Gastroesophageal sphincter (tissue), 4 donors: Measurements from ENCODE around the gene GPD1L. TPM values are rescaled to one million over a fixed set of nuclear protein-coding genes. Genes with fewer than 3 reads are reported as not detected.

Experiments used
- ATAC-seq: fragments of 150-250 bp; one replicate; pipeline ENCODE4 v1.9.1; 2016; ENCODE audit warnings: mild to moderate bottlenecking, moderate library complexity
- H3K27ac ChIP-seq, 4 donors: fragments of 200-600 bp; sonication (generic) in 3 of 4; 1 replicate in 3 of 4; 2 replicates in 1 of 4; pipeline ENCODE4 v1.5.1; 2016 to 2019
- H3K27me3 ChIP-seq: fragments of 200-600 bp; sonication (generic); one replicate; pipeline ENCODE4 v1.5.1; 2019
- H3K36me3 ChIP-seq, 2 donors: fragments of 200-600 bp; sonication (generic); one replicate each; pipeline ENCODE4 v1.5.1; 2019; ENCODE audit warnings: control low read depth in 1 of 2
- H3K4me1 ChIP-seq, 3 donors: fragments of 200-600 bp; sonication (generic); 1 replicate in 2 of 3; 2 replicates in 1 of 3; pipeline ENCODE4 v1.5.1; 2016 to 2019; ENCODE audit warnings: control low read depth in 2 of 3
- H3K4me3 ChIP-seq, 2 donors: fragments of 200-600 bp; sonication (generic); one replicate each; pipeline ENCODE4 v1.5.1; 2019; ENCODE audit warnings: mild to moderate bottlenecking in 1 of 2, moderate library complexity in 1 of 2
- H3K9me3 ChIP-seq, 3 donors: fragments of 200-600 bp; sonication (generic); one replicate each; pipeline ENCODE4 v1.5.1; 2017 to 2019; ENCODE audit warnings: control low read depth in 2 of 3
- CTCF ChIP-seq, 4 experiments: fragments of 200-600 bp in 2 of 4; fragments of 450-650 bp in 2 of 4; sonication (generic) in 1 of 4; IDR thresholded peaks; one replicate each; pipeline ENCODE4 v1.5.1; 2017 to 2019; ENCODE audit warnings: antibody characterized with exemption in 4 of 4, mild to moderate bottlenecking in 2 of 4, moderate library complexity in 2 of 4
- EP300 ChIP-seq: sonication (generic); formaldehyde crosslinking; IDR thresholded peaks from one replicate; pipeline ENCODE4 v1.6.1; 2017; ENCODE audit warnings: antibody characterized with exemption, mild to moderate bottlenecking
- POLR2A ChIP-seq, 2 donors: fragments of 450-650 bp; IDR thresholded peaks; one replicate each; pipeline ENCODE4 v1.6.1; 2017; ENCODE audit warnings: antibody characterized with exemption in 2 of 2, mild to moderate bottlenecking in 2 of 2, moderate library complexity in 1 of 2
- POLR2AphosphoS5 ChIP-seq: sonication (generic); formaldehyde crosslinking; IDR thresholded peaks from one replicate; pipeline ENCODE4 v1.6.1; 2017; ENCODE audit warnings: antibody characterized with exemption
- WGBS, 2 donors: methylation state at CpG; one replicate each; pipeline ENCODE4 v1.1.5; 2018; ENCODE audit warnings: low coverage in 1 of 2; 5-methylcytosine and 5-hydroxymethylcytosine counted together
- total RNA-seq, 4 donors: library from RNA; depleted of rRNA; stranded (reverse); fragments of >200 nt; gene quantifications; one replicate each; pipeline ENCODE4 v1.1.0, GENCODE V29; 2016

Gene GPD1L
- total RNA-seq, 4 donors from 2014 or later, result 85.0 to 162 (median 106) TPM

- peaks cover 0 to 11% of the 10 kb centered on the region in 2 donors for H3K36me3 ChIP-seq
- WGBS, 2 donors, result 30 to 50% methylated on average over 5 to 7 of the region's 7 CpGs
- no peaks in the 10 kb centered on the region for H3K27me3 ChIP-seq
- peaks cover 0 to 6% (median 0%) of the 10 kb centered on the region in 3 donors for H3K4me1 ChIP-seq
- no peak overlapping the region for H3K27ac ChIP-seq
- peak; percentile 26 to 55 (median 28) for TF ChIP-seq CTCF (IDR thresholded peaks at IDR 0.05)
- no peak for TF ChIP-seq POLR2A (IDR thresholded peaks at IDR 0.05)
- ATAC-seq, result no peak
- H3K4me3 ChIP-seq, result no peak overlapping the region
- peaks cover 0 to 19% (median 0%) of the 10 kb centered on the region in 3 donors for H3K9me3 ChIP-seq
Measured at GRCh38 chr3:32175607-32176197, 69.3 kb downstream of the GPD1L start.

GRCh38 chr3:32176989-32177701 lies 70.7 kb downstream of the GPD1L start:
- Histone ChIP-seq H3K4me3 (no peak overlapping the region), H3K36me3 (peaks cover 0 to 5% of the 10 kb centered on the region in 2 donors), H3K4me1 (peaks cover 0 to 7% (median 0%) of the 10 kb centered on the region in 3 donors), H3K27me3 (no peaks in the 10 kb centered on the region), H3K9me3 (peaks cover 0 to 5% (median 0%) of the 10 kb centered on the region in 3 donors), H3K27ac (no peak overlapping the region)
- no peak for TF ChIP-seq EP300
- peak; percentile 29 to 56 (median 45) for TF ChIP-seq CTCF (IDR thresholded peaks at IDR 0.05)
- TF ChIP-seq POLR2A (IDR thresholded peaks at IDR 0.05), result no peak
- TF ChIP-seq POLR2AphosphoS5, result no peak
- ATAC-seq, result no peak
- 25 to 27% methylated on average over 9 of the region's 9 CpGs for WGBS, 2 donors

GRCh38 chr3:32177702-32178198 lies 71.3 kb downstream of the GPD1L start:
- Histone ChIP-seq H3K4me3 (no peak overlapping the region), H3K36me3 (no peaks in the 10 kb centered on the region), H3K4me1 (peaks cover 0 to 7% (median 0%) of the 10 kb centered on the region in 3 donors), H3K27ac (no peak overlapping the region), H3K9me3 (no peaks in the 10 kb centered on the region), H3K27me3 (no peaks in the 10 kb centered on the region)
- peak; percentile 70 for ATAC-seq
- 43 to 46% methylated on average over 5 of the region's 5 CpGs for WGBS, 2 donors
- TF ChIP-seq CTCF (IDR thresholded peaks at IDR 0.05) (peak in 3 of 4 experiments; percentile 52 to 55 (median 54)), EP300 (no peak), POLR2A (IDR thresholded peaks at IDR 0.05) (no peak), POLR2AphosphoS5 (no peak)

GRCh38 chr3:32180141-32180784 lies 73.8 kb downstream of the GPD1L start:
- peaks cover 0 to 7% (median 0%) of the 10 kb centered on the region in 3 donors for H3K4me1 ChIP-seq
- no peak for TF ChIP-seq POLR2A (IDR thresholded peaks at IDR 0.05)
- no peak for TF ChIP-seq POLR2AphosphoS5
- TF ChIP-seq CTCF (IDR thresholded peaks at IDR 0.05), result no peak
- no peak for TF ChIP-seq EP300
- H3K9me3 ChIP-seq, result no peaks in the 10 kb centered on the region
- no peak overlapping the region for H3K27ac ChIP-seq
- no peak overlapping the region for H3K4me3 ChIP-seq
- 24 to 32% methylated on average over 6 to 7 of the region's 7 CpGs for WGBS, 2 donors
- peaks cover 2% of the 10 kb centered on the region for H3K27me3 ChIP-seq
- ATAC-seq, result no peak
- no peaks in the 10 kb centered on the region for H3K36me3 ChIP-seq
